Upper lobe of left lung (tissue), 4 donors: ENCODE results near the gene CPLANE1.

Source experiments
- CTCF ChIP-seq, 6 experiments: fragments of 450-650 bp in 4 of 6; fragments of 200-600 bp in 2 of 6; sonication (generic) in 2 of 6; IDR thresholded peaks; one replicate each; pipeline ENCODE4 v1.5.1; 2016 to 2019; ENCODE audit warnings: antibody characterized with exemption in 6 of 6
- POLR2A ChIP-seq, 4 donors: fragments of 450-650 bp; IDR thresholded peaks; one replicate each; pipeline ENCODE4 v1.5.1; 2016 to 2017; ENCODE audit warnings: antibody characterized with exemption in 4 of 4, mild to moderate bottlenecking in 2 of 4

- no peak for TF ChIP-seq POLR2A (IDR thresholded peaks at IDR 0.05)
- TF ChIP-seq CTCF (IDR thresholded peaks at IDR 0.05) = no peak
These were observed 40.0 kb downstream of the CPLANE1 start for GRCh38 chr5:37208883-37209797.
